HG03095 (cell line): ENCODE measurements around the gene ZNF33A.
A peak's percentile ranks its signal among the peaks of the same experiment; 100 is the strongest.
"Not testable (repeated sequence)": the region's sequence is repeated elsewhere in the genome, so short reads cannot be mapped to it uniquely, and the experiment has no call there.

Source experiments
- ATAC-seq: cut with Tn5 transposase; IDR thresholded peaks from one replicate; pipeline ENCODE4 v1.9.1; 2021; ENCODE audit warnings: moderate library complexity; ENCODE audit not compliant: unreplicated experiment

Gene ZNF33A

GRCh38 chr10:38043516-38043915, 33.0 kb downstream of the ZNF33A start:
- ATAC-seq: no peak

- no peak for ATAC-seq
These were observed 34.7 kb downstream of the ZNF33A start for GRCh38 chr10:38045129-38045528.

GRCh38 chr10:38047666-38048065, 37.2 kb downstream of the ZNF33A start:
- ATAC-seq: peak; percentile 75

- ATAC-seq: no peak
These were observed 39.7 kb downstream of the ZNF33A start for GRCh38 chr10:38050212-38050611.

GRCh38 chr10:38054361-38054797, 43.9 kb downstream of the ZNF33A start:
- ATAC-seq: no peak

GRCh38 chr10:38055274-38055894, 44.9 kb downstream of the ZNF33A start:
- not testable (repeated sequence) for ATAC-seq

GRCh38 chr10:38069663-38070062, 59.2 kb downstream of the ZNF33A start:
- not testable (repeated sequence) for ATAC-seq

GRCh38 chr10:38070501-38070900, 60.0 kb downstream of the ZNF33A start:
- ATAC-seq: no peak

GRCh38 chr10:38072552-38072951, 62.1 kb downstream of the ZNF33A start:
- no peak for ATAC-seq

- no peak for ATAC-seq
These were observed 66.2 kb downstream of the ZNF33A start for GRCh38 chr10:38076687-38077086.

- ATAC-seq: not testable (repeated sequence)
These were observed 82.8 kb downstream of the ZNF33A start for GRCh38 chr10:38093318-38093717.

- ATAC-seq: peak; percentile 12
These were observed 83.3 kb downstream of the ZNF33A start for GRCh38 chr10:38093816-38094157.

GRCh38 chr10:38094158-38094926, 83.9 kb downstream of the ZNF33A start, which contains the start of gene ZNF37A:
Gene ZNF37A, plus strand, starts transcription at chr10:38094337. Its CDS starts 2,281 bp downstream, at chr10:38096618.
- peak; percentile 98 for ATAC-seq

GRCh38 chr10:38094927-38095574, 84.6 kb downstream of the ZNF33A start:
- no peak for ATAC-seq

GRCh38 chr10:38102880-38103279, 92.4 kb downstream of the ZNF33A start:
- ATAC-seq: no peak

- ATAC-seq: no peak
These were observed 93.3 kb downstream of the ZNF33A start for GRCh38 chr10:38103756-38104155.

GRCh38 chr10:38112159-38112558, 101.7 kb downstream of the ZNF33A start:
- ATAC-seq: no peak
